GM12874 (cell line): ENCODE data around the gene LEFTY2.

Source experiments
- CTCF ChIP-seq: IDR thresholded peaks from 2 replicates; pipeline ENCODE4 v1.5.1; 2011; ENCODE audit warnings: low read depth, mild to moderate bottlenecking, control low read depth, low read length, moderate library complexity; ENCODE audit not compliant: insufficient read depth

LEFTY2 gene

GRCh38 chr1:225928186-225929175 lies 12.5 kb downstream of the LEFTY2 start:
- TF ChIP-seq CTCF, result no peak

- no peak for TF ChIP-seq CTCF
Observed at GRCh38 chr1:225926551-225927113, 14.4 kb downstream of the LEFTY2 start.

DNA sequence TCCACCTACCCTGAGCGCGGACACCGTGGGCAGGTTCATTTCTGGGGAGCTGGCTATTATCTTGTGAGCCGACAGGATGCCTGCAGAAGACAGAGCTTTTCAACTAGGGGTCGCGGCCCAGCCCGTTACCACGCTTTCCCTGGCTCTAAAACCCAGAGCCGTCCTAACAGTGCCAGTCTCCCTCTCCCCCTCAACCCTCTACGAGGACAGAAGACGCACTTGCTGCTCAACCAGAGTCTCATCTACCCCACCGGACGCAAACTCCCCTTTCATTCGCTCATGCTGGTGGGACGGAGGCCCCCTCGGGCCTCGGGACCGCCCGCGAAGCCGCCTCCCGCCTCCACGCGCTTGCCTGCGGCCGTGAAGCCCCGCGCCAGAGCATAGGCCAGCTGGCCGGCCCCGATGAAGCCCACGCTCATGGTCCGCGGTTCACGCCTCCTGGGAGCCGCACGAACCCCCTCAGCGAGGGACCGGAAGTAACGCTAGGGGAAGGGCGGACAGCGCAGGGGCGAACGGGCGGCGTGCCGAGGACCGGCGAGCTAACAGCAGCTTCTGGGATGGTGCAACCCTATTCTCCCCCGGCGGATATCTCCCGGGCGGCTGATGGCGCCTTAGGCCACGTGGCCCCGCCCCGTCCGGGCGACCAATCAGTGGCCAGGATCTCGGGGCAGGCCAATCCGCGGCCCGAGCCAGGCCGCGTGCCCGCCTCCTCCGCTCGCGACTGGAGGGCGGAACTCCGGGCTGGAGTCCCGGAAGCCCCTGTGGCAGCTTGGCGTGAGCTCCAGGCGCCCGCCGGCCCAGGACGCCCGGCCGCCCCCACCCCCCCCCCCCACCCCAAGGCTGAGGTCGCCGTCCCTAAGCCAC lies 17.1 kb downstream of the LEFTY2 start, which contains the start of gene PYCR2:
Gene PYCR2 (minus strand): TSS at position 559 of the 864 bp plus-strand sequence. CDS start 140 bp downstream, at position 419.
- no peak for TF ChIP-seq CTCF

GRCh38 chr1:225923381-225923691 lies 17.7 kb downstream of the LEFTY2 start:
- TF ChIP-seq CTCF, result no peak

- no peak for TF ChIP-seq CTCF
Observed at GRCh38 chr1:225921734-225922709, 19.0 kb downstream of the LEFTY2 start.

DNA sequence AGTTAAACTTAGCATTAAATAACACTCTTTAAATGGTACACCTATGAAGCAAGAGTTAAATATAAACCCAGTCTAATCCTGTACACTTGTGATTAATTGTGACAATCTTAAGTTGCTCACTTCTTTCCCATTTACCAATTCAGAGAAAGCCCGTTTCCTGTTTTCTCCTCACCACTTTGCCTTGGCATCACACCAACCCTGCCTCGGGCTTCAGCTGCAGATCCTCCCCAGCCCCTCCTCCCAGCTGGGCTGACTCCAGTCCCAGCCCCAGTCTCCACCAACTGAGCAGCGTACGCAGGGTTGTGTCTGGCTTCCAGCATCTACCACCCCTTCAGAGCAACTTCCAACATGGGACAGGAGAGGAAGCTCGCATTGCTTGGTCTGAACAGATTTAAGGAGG lies 21.1 kb downstream of the LEFTY2 start:
- TF ChIP-seq CTCF, result no peak
